ENCODE data around the gene YOD1.
A peak's percentile ranks its signal among the peaks of the same experiment; 100 is the strongest.

Gene YOD1

GRCh38 chr1:207006914-207007313 lies 44.1 kb downstream of the YOD1 start:
- no peak for DNase-seq (ENCODE audit: low spot score)

DNA sequence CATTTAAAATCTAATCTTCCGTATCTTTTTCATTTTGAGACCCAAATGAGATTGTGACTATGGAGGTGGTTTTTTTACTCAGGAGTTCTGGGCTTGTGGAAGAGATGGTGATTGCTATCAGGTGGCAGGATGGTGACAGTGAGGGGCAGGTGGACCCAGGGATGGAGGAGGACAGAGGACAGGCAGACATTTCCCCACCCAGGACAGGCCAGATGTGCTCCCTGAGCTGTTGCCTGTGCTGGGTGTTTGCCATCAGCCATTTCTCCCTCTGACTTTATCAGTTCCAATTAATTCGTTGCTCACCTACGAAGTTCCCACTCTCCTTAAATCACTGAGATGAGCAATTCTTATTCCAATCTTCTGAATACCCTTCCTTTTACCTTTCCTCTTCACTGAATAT lies 44.9 kb downstream of the YOD1 start:
- DNase-seq (ENCODE audit: low spot score), result no peak

GRCh38 chr1:207004931-207005830 lies 45.8 kb downstream of the YOD1 start:
- peak; percentile 69 for DNase-seq (ENCODE audit: low spot score)

- DNase-seq (ENCODE audit: low spot score), result no peak
Measured at GRCh38 chr1:207003210-207003609, 47.8 kb downstream of the YOD1 start.

DNA sequence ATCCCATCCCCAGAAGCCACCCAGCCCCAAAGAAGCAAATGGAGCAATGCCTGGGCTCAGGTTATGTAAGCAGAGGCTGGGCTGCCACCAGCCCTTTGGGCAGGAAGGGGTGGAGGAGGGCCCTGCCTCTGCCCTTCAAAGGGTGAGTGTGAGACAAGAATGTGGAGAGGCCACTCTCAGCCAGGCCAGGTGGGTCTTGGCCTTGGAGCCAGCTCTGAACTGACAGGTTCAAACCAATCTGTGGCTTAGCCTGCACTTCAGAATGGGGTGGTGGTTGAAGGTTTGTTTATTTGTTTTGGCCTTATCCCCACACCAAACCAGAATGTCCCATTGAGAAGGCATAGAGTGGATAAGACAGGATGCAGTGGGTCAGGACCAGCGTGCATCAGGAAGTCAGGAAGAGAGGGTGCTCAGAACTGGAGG lies 48.3 kb downstream of the YOD1 start:
- no peak for DNase-seq (ENCODE audit: low spot score)

- no peak for DNase-seq (ENCODE audit: low spot score)
Measured at GRCh38 chr1:207001492-207002245, 49.3 kb downstream of the YOD1 start.

- DNase-seq (ENCODE audit: low spot score), result no peak
Measured at GRCh38 chr1:207000651-207001291, 50.2 kb downstream of the YOD1 start.

GRCh38 chr1:206998816-206999215 lies 52.2 kb downstream of the YOD1 start:
- no peak for DNase-seq (ENCODE audit: low spot score)
